ENCODE measurements around the gene BCAS3.
"Not testable (repeated sequence)": the region's sequence is repeated elsewhere in the genome, so short reads cannot be mapped to it uniquely, and the experiment has no call there.

Gene BCAS3

GRCh38 chr17:60947543-60947942 is 269.9 kb downstream of the BCAS3 start:
- no peak for DNase-seq

- DNase-seq = no peak
Observed at GRCh38 chr17:60952747-60953146, 275.1 kb downstream of the BCAS3 start.

- DNase-seq = peak; percentile 91
Observed at GRCh38 chr17:60959011-60959410, 281.4 kb downstream of the BCAS3 start.

- no peak for DNase-seq
Observed at GRCh38 chr17:60959696-60960095, 282.0 kb downstream of the BCAS3 start.

- peak; percentile 78 for DNase-seq
Observed at GRCh38 chr17:60960398-60961065, 282.9 kb downstream of the BCAS3 start.

- no peak for DNase-seq
Observed at GRCh38 chr17:60964160-60964559, 286.5 kb downstream of the BCAS3 start.

GRCh38 chr17:60968266-60968665 is 290.6 kb downstream of the BCAS3 start:
- peak; percentile 69 for DNase-seq

GRCh38 chr17:60969500-60970037 is 291.9 kb downstream of the BCAS3 start:
- DNase-seq = no peak

- no peak for DNase-seq
Observed at GRCh38 chr17:60970741-60971140, 293.1 kb downstream of the BCAS3 start.

GRCh38 chr17:60971515-60972369 is 294.1 kb downstream of the BCAS3 start:
- peak; percentile 67 for DNase-seq

- not testable (repeated sequence) for DNase-seq
Observed at GRCh38 chr17:60976861-60977260, 299.2 kb downstream of the BCAS3 start.

- no peak for DNase-seq
Observed at GRCh38 chr17:60989379-60989778, 311.7 kb downstream of the BCAS3 start.

- no peak for DNase-seq
Observed at GRCh38 chr17:60989846-60990245, 312.2 kb downstream of the BCAS3 start.

- DNase-seq = no peak
Observed at GRCh38 chr17:60993497-60993896, 315.8 kb downstream of the BCAS3 start.

- DNase-seq = no peak
Observed at GRCh38 chr17:60995680-60996079, 318.0 kb downstream of the BCAS3 start.

GRCh38 chr17:61000911-61001310 is 323.3 kb downstream of the BCAS3 start:
- DNase-seq = no peak

GRCh38 chr17:61002316-61002736 is 324.7 kb downstream of the BCAS3 start:
- no peak for DNase-seq

- DNase-seq = no peak
Observed at GRCh38 chr17:61005358-61005757, 327.7 kb downstream of the BCAS3 start.

- not testable (repeated sequence) for DNase-seq
Observed at GRCh38 chr17:61005958-61006357, 328.3 kb downstream of the BCAS3 start.

- DNase-seq = no peak
Observed at GRCh38 chr17:61007980-61008379, 330.3 kb downstream of the BCAS3 start.

GRCh38 chr17:61009663-61010062 is 332.0 kb downstream of the BCAS3 start:
- no peak for DNase-seq

- DNase-seq = no peak
Observed at GRCh38 chr17:61010661-61011170, 333.1 kb downstream of the BCAS3 start.

GRCh38 chr17:61011251-61011650 is 333.6 kb downstream of the BCAS3 start:
- no peak for DNase-seq

- DNase-seq = no peak
Observed at GRCh38 chr17:61015966-61016365, 338.3 kb downstream of the BCAS3 start.
